NCI-H1092 treated with DMSO at 0.1 percent for 48 hours (cell line): ENCODE measurements around the gene KCNJ3.
A peak's percentile ranks its signal among the peaks of the same experiment; 100 is the strongest.

Source experiments
- DNase-seq: peaks from one replicate; lab custom pipeline; 2025; lab: John Stamatoyannopoulos, UW

Gene KCNJ3, protein sequence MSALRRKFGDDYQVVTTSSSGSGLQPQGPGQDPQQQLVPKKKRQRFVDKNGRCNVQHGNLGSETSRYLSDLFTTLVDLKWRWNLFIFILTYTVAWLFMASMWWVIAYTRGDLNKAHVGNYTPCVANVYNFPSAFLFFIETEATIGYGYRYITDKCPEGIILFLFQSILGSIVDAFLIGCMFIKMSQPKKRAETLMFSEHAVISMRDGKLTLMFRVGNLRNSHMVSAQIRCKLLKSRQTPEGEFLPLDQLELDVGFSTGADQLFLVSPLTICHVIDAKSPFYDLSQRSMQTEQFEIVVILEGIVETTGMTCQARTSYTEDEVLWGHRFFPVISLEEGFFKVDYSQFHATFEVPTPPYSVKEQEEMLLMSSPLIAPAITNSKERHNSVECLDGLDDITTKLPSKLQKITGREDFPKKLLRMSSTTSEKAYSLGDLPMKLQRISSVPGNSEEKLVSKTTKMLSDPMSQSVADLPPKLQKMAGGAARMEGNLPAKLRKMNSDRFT

DNA sequence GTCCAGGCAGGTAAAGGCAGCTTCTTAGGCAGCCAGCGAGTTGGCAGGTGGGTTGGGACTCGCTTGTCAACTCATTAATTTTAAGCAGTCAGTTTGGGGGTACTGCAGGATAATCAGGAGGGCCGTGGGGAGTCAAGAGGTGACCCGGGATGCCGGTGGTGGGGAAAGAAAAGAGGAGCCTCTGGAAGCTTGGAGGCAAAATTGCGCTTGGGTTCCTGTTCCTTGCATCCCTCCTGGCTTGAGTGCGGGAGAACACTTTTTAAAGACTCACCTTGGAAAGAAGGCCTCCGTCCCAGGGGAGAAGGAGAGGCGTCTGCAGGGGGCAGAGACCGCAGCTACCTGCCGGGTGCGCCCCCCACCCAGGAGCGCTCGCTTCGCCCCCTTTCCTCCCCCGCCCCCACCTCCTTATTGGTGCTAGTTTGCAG is at the start of gene KCNJ3:
TSS of gene KCNJ3 (plus strand) at position 400 of the 425 bp plus-strand sequence. CDS start 81 bp downstream, outside the sequence.
- DNase-seq, result no peak

DNA sequence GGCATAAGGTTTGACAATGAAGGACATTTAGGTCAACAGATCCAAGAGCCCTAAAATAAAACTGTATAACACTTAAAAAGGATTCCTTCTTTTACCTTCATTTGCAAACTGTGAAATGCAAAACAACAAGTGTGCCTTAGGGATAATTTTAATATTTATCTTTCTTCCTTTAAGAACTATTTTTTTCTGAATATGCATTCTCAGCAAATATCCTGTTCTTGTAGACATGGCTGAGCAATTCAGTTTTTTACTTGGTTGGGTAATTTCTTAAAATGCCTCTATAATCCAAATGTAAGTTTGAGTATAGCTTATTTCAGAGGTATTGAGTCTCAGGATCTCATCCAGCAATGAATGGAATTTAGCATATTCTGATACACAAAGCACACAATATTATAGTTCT is 43.0 kb upstream of the KCNJ3 start:
- no peak for DNase-seq

DNA sequence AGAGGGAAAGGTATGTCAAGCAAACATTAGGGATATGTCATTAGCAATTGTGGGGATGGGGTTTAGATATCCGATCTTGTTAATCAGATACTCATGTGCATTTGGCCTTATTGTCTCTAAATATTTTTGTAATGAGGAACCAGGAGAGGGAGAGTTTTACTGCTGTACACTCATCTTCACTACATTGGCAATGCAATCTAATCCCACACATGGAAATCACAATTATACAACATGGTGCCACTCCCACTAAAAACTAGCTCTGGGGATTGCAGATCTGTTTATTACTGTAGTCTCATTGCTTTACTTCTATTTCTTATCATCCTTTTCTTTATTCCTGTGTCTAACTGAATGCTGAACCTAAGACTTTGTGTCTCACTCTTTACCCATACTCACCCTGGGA is 39.6 kb upstream of the KCNJ3 start:
- no peak for DNase-seq

DNA sequence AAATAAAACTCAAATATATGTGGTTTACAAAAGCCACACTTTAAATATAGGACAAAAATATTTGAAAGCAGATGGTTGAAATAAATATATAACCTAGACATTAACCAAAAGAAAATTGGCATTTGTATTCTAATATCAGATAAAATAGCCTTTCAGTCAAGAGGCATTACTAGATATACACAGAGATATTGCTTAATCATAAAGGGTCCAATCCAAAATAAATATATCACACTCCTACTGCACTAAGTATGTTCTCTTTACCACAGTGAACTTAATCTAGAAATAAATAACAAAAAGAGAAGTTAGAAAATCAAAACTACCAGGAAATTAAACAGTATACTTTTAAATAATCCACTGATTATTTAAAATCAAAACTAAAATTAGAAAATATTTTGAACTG is 34.2 kb upstream of the KCNJ3 start:
- DNase-seq, result no peak

DNA sequence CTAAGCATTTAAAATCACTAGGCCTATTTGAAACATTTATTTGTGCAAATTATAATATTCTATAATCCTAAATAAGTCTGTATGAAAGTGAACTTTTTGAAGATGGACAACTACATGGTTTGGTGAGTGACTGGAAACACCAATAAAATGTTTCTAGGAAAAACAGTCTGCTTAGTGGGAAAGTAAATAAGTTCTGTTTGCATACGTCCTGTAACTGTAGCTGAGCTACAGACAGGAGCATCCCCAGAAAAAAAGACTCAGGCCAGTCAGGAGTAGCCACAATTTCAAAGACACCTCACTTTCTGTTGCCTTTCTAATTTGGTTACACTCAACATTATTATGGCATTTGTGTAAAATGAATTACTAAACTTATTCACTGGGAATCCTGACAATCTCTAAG is 28.4 kb upstream of the KCNJ3 start:
- DNase-seq, result no peak

DNA sequence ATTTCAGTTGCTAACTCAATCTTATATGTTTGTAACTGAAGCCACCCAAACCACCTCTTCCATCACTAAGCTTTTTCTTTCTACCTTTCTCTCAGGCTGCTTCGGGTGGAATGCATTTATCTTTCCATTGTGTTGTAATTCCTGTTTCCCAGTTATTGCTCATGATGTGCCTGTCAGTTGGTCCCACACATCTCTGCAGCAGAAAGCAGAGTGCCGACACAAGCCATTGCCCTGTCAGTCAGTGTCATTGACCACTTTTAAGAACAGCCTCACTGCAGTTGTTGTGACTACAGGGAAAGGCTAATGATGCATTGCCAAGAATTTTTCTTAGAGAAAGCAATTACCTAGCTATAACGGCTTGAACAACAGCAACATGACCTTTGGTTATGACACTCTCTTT is 24.8 kb upstream of the KCNJ3 start:
- DNase-seq, result no peak

DNA sequence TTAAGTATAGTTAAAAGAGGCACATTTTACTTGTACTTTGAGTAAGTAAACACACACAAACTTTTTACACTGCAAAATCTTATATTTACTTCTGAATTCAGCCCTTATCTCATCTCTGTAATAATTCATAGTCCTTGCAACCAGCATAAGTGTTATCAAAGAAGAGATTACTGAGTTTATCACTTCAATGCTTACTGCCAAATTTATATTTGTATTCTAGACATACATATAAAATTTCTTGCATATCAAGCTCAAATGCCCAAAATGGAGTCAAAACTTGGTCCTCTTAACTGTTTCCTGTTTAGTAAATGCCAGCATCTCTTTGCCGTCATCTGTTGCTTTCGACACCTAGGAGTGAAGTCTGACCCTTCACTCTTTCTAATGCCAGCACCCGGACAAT is 21.1 kb upstream of the KCNJ3 start:
- no peak for DNase-seq

DNA sequence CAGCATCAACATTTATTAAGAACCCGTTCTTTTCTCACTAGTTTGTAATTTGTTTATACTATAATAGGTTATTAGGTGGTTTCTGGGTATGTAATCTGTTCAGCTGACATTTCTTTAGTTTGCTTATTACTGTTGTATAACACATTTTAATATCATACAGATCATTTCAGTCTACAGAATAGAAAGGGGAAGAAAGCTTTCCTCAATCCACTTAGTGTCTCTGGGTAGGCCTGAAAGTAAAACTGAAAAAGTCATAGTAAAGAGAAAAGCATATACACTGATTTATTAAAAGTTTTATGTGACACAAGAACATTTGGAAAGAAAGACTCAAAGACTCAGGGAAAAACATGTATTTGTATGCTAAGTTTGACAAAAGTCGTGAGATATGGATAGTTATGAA is 16.8 kb upstream of the KCNJ3 start:
- DNase-seq, result no peak

DNA sequence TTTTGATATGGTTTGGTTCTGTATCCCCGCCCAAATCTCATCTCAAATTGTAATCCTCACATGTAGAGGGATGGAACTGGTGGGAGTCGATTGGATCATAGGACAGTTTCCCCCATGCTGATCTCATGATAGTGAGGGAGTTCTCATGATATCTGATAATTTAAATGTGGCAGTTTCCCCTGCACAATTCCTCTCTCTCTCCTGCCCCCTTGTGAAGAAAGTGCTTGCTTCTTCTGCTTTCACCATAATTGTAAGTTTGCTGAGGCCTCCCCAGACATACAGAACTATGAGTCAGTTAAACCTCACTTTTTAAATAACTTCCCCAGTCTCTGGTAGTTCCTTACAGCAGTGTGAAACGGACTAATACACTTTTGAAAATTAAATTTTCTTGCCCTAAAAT is 12.3 kb upstream of the KCNJ3 start:
- DNase-seq, result no peak

DNA sequence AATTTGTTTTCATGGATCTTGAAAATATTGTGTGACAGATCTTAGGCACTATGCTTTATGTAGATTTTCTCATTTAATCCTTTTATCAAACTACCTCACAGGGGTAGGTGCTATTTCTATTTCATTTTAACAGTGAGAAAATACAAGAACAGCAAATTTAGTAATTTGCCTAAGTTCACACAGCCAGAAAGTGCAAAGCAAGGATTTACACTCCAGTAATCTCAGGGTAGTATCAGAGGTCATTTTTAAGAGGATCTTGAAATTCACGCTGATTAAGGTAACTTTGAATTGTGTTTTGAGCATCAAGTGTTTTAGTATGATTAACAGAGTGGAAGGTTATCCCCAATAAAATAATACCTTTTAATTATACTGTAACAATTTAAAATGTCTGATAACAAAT is 10.1 kb upstream of the KCNJ3 start:
- DNase-seq, result no peak

DNA sequence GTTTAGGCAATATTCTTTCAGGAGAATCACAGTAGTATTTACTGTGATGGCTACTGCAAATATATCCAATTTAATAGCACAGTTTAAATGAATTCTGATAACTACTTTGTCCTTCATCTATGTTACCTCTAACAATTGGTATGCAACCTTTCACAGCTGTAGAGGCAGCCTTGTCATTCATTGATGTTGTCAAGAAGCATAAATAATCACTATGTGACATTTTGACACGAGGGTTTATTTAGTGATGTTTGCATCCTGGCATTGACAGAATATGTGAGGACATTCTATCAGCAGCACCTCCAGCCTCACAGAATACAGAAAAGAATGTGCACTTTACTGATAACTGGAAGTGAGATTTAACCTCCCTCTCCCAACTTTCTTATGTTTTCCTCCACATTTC is 9.3 kb upstream of the KCNJ3 start:
- DNase-seq, result no peak

DNA sequence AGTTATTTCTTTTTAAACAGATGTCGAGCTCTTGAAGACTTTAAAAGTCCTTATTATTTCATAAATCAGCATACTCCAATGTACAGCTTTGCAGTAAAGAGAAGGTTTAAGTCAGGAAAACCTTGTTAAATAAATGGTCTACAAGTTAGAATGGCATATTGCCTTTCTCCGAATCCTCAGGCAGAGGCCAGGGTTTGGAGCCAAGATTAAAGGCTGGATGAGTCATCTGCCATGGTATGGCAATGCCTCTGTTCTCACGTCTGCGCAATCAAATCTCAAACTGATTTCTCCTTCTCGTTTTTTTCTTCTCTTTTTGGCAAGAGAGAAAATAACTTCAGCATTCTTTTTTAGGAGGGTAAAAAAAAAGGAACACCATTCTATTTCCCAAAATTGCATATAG is 5.6 kb upstream of the KCNJ3 start:
- DNase-seq, result no peak

DNA sequence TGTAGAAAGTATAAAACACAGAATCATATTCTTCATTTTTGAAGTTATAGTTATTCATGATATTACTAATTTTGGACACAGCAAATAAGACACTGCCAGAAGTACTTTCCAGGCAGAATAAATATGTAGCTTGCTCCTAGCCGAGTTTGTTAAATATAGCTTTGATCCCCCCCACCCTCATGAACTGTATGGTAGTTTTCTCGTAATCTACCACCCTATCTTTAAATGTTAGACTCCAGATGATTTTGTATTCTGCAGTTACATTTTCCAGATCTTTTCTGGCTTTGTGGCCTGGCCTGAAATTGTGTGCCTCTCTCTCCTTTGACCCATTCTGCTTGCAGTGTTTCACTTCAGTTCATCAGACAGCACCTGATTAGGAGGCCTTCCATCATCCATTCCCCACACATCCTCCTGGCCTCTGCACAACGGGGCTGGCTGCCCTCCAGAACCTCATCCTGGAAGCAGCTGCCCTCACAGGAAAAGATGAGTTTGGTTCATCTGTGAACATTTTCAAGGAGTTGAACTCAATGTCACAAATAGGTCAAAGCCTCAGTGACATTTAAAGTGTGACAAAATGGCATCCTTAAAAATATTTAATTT is 4.7 kb upstream of the KCNJ3 start:
- no peak for DNase-seq

DNA sequence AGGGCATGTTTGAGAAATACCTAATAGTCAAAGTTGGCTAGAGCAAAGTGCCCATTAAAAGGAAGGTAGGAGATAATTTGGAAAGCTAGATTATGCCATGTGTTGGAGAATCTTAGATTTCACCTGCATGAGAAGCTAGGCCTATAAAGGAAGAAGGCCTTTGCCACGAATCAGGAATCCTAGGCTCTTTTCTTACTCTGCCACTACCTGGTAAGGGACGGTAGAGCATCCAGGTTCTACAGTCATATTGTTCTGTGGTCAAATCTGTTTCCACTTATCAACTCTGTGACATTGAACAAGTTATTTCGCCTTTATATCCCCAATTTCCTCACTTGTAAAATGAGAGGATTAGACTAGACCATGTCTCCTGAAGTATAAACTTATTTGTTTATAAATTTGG is 3.6 kb upstream of the KCNJ3 start:
- DNase-seq, result no peak

DNA sequence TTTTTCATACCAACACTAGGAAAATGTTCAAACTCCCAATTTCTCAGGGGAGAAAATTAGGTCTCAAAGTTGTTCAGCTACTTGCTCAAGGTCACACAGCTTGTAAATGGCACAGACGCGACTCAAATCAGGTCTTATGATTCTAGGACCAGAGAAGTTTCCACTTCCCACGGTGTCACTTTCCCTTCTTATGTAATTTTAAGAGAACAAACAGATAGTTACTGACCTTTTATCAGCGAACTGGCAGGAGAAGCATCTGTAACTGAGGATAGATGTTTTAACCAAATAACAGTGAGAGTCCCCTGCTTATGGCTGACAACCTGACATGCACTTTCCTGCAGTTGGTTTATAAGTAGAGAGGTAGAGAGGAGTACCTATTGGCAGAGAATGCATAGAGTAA is 2.1 kb upstream of the KCNJ3 start:
- DNase-seq, result no peak

DNA sequence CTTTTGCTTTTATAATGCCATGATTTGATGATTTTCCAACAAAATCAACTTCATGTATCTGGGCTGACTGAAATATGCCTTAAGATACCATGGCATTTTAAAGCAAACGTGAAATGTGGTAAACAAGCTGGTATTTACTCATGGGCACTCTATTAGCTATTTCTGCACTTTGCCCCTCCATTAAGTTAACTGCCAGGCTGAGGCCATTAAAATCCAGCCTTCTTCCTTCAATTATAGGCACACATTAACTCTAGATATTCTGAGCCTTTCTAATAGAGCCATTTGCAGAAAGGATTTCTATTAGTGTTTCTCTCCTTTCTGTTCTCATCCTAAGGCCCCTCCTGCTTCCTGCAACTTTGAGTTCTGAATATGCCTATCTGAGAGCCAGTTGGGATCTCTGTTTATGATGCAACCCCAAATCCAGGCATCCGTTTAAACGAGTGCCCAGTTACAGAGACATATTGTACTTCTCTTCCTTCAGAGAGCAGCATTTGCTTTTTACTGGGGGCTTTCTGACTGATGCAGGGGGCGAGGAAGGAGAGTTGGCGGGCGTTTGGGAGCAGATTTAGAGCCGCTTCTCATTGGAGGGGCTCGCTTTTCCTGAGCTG is 1.6 kb upstream of the KCNJ3 start:
- peak; percentile 54 for DNase-seq

DNA sequence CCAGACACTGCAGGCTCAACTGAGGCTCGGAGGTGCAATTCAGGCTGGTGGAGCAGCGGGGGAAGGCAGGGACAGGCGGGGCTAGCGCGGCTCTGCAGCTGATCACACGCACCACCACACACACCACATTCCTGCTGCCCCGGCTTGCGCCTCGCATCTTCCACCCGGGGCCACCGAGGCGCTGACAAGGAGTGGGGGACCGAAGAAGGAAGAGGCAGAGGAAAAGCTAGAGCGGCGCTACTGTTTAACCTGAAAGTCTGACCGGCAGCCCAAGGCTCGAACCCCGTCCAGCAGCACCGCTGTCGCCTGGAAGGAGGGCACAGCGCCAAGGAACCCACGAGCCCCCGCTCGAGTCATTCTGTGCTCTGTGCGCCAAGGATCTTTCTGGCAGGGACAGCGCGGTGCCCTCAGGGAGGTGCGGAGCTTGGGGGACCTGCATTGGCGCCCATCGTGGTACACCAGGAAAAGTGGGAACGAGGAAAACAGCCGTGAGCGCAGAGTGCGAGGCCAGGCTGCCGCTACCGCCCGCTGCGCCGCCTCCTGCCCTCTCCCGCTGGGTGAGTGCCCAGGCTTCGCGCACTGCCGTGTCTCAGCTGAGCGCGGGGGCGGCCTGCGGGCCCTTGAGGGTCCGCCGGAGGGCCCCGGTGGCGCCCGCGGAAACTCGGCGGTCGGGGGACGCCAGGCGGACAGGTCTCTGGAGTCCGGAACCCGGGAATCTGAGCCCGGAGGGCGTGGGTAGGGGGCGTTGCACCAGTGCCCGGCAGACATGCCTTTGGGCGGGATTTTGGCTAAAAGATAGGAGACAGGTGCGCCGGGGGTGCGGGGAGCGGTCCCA is 860 bp upstream of the KCNJ3 start:
- peak; percentile 66 for DNase-seq

DNA sequence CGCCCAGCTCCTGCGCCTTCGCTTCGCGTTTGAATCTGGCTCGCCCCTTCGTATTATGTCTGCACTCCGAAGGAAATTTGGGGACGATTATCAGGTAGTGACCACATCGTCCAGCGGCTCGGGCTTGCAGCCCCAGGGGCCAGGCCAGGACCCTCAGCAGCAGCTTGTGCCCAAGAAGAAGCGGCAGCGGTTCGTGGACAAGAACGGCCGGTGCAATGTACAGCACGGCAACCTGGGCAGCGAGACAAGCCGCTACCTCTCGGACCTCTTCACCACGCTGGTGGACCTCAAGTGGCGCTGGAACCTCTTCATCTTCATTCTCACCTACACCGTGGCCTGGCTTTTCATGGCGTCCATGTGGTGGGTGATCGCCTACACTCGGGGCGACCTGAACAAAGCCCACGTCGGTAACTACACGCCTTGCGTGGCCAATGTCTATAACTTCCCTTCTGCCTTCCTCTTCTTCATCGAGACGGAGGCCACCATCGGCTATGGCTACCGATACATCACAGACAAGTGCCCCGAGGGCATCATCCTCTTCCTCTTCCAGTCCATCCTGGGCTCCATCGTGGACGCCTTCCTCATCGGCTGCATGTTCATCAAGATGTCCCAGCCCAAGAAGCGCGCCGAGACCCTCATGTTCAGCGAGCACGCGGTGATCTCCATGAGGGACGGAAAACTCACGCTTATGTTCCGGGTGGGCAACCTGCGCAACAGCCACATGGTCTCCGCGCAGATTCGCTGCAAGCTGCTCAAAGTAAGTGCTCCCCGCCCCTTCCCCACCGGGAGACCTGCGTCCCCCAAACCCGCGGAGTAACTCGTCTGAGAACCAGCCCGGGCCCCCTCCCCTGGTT is 453 bp downstream of the KCNJ3 start:
- no peak for DNase-seq

DNA sequence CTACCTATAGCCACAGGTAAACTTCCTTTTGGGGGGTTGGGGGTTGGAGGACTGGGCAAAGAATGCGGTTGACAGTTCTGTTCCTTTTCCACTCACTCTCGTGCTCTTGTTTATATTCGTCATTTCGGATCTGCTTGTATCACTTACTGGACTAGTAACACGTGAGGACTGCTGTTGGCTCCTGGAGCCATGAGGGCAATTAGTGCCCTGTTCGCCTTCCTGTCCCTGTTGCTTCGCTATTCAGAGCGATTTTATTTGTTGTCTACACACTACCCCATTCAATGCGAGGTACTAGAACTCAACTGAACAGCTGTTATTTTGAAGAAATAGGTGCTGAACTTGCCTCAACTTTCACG is 1.1 kb downstream of the KCNJ3 start:
- peak; percentile 28 for DNase-seq

DNA sequence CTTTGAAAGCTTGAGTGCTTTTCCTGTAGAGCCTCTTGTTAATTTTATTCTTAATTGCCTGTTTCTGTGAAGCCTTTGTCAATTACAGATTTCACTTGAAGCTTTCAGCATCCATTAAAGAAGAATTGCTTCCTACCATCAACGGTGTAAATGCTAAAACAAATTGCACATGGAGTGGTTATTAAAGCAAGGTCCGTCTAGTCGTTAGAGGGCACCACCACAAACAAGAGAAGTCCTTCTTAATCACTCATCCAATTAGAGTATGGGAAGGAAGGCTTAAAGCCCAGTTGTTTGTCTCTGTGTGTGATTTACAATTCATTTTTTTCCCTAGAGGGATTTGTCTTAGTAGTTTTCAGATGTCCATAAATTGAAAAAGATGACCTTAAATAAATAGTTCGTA is 1.6 kb downstream of the KCNJ3 start:
- DNase-seq, result peak; percentile 16

DNA sequence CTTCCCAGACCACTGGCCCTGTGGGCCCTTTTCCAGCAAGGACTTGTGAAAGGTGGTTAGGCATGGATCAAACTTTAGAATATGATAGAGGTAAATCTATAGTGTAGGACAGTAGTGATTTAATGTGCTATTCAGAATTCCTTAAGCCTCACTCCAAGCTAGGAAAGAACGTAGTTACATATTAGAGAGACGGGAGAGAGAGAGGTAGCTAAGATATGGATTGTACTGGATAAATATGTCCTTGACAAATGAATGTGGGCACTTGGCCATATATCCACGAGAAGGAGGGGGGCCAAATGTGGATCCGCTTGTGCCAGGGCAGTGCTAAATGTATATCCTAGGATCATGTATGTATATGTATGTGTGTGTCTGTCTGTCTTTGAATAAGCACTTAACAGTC is 6.5 kb downstream of the KCNJ3 start:
- no peak for DNase-seq

DNA sequence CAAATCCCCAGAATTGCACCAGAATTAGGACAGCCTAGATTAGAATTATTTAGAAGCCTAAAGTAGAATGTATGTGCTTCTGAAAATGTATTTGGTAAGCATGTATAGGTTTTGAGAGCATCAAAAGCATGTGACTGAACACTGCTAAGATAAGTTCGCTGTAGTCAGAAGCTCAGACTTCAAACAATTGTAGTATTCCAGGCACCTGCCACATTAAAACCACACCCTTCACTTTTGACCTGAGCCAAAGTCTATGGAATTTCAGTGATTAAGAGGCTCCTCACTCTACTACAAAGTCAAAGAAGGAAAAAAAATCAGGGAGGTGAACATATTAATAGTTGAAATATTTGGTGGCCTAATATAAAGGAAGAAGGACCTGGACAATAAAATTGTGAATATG is 8.2 kb downstream of the KCNJ3 start:
- no peak for DNase-seq
